Measurements from ENCODE around the gene DNAJB8. TPM values are rescaled to one million over a fixed set of nuclear protein-coding genes. Genes with fewer than 3 reads are reported as not detected.

Gene DNAJB8
- total RNA-seq, 4 donors from 2014 or later = not detected

DNA sequence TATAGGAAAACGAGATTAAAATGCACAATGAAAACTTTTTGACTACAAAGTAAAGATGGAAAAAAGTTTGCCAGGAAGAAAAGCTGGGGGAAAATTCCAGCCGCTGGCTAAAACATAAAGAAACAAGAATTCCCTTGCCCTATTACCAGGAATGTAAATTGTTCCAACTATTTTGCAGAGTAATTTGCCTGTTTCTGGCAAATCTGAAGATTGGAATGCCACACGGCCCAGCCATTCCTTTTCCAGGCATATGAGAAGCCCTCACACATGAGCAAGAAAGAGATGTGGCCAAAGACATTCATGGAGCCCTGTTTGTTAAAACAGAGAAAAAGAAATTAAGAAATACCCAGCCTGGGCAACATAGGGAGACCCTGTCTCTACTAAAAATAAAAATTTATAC lies 34.7 kb upstream of the DNAJB8 start:
- Histone ChIP-seq H3K4me1 (peaks cover 15% of the 10 kb centered on the region), H3K4me3 (no peak overlapping the region), H3K27me3 (peaks cover 75% of the 10 kb centered on the region), H3K9me3 (no peaks in the 10 kb centered on the region), H3K27ac (no peak overlapping the region), H3K36me3 (no peaks in the 10 kb centered on the region)
- no peak for TF ChIP-seq EP300 (IDR thresholded peaks at IDR 0.05)
- TF ChIP-seq CTCF (IDR thresholded peaks at IDR 0.05) = no peak
- TF ChIP-seq POLR2A (IDR thresholded peaks at IDR 0.05) = no peak
- TF ChIP-seq POLR2AphosphoS5 (IDR thresholded peaks at IDR 0.05) = no peak
- DNase-seq (ENCODE audit: low spot score in 2 of 2) = peak in 1 of 2 donors; percentile 13
- WGBS = 77% methylated on average over 3 of the region's 3 CpGs

- Histone ChIP-seq H3K4me3 (no peak overlapping the region), H3K9me3 (no peaks in the 10 kb centered on the region), H3K27ac (no peak overlapping the region), H3K27me3 (peaks cover 79% of the 10 kb centered on the region), H3K4me1 (peaks cover 15% of the 10 kb centered on the region), H3K36me3 (no peaks in the 10 kb centered on the region)
- 77% methylated on average over 4 of the region's 4 CpGs for WGBS
- DNase-seq (ENCODE audit: low spot score in 2 of 2) = peak in 1 of 2 donors; percentile 35
- TF ChIP-seq POLR2AphosphoS5 (IDR thresholded peaks at IDR 0.05) (no peak), CTCF (IDR thresholded peaks at IDR 0.05) (no peak), POLR2A (IDR thresholded peaks at IDR 0.05) (no peak), EP300 (IDR thresholded peaks at IDR 0.05) (no peak)
Measured at GRCh38 chr3:128500556-128500955, 33.9 kb upstream of the DNAJB8 start.

DNA sequence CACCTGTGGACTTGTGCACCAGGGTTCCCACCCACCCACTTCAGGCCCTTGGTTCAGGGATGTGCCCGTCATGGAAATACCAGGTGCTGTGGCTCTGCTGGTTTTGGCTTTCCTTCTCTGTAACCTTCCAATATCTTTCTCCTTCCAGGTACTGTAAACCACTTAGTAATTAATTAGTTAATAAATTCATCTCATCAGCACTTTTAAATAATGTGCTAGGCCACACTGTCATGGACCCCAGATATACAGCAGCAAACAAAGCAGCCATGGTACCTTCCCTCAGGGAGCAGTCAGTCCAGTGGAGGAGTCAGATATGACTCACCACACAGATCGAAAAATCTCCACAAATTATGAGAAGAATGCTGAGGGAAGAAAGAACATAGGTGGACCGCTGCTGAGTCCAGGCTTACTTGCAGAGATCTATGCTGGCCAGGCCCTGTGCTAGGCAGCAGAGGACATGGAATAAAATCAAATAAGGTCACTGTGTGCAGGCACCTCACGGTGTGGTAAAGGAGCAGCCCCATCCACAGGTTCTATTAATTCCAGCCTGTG lies 33.1 kb upstream of the DNAJB8 start:
- H3K27ac ChIP-seq = no peak overlapping the region
- DNase-seq (ENCODE audit: low spot score in 2 of 2) = peak in 1 of 2 donors; percentile 23
- H3K9me3 ChIP-seq = no peaks in the 10 kb centered on the region
- WGBS = 79% methylated on average over 4 of the region's 4 CpGs
- H3K4me1 ChIP-seq = peaks cover 15% of the 10 kb centered on the region
- TF ChIP-seq EP300 (IDR thresholded peaks at IDR 0.05) (no peak), POLR2A (IDR thresholded peaks at IDR 0.05) (no peak), CTCF (IDR thresholded peaks at IDR 0.05) (no peak), POLR2AphosphoS5 (IDR thresholded peaks at IDR 0.05) (no peak)
- H3K4me3 ChIP-seq = no peak overlapping the region
- peaks cover 86% of the 10 kb centered on the region for H3K27me3 ChIP-seq
- H3K36me3 ChIP-seq = no peaks in the 10 kb centered on the region

DNA sequence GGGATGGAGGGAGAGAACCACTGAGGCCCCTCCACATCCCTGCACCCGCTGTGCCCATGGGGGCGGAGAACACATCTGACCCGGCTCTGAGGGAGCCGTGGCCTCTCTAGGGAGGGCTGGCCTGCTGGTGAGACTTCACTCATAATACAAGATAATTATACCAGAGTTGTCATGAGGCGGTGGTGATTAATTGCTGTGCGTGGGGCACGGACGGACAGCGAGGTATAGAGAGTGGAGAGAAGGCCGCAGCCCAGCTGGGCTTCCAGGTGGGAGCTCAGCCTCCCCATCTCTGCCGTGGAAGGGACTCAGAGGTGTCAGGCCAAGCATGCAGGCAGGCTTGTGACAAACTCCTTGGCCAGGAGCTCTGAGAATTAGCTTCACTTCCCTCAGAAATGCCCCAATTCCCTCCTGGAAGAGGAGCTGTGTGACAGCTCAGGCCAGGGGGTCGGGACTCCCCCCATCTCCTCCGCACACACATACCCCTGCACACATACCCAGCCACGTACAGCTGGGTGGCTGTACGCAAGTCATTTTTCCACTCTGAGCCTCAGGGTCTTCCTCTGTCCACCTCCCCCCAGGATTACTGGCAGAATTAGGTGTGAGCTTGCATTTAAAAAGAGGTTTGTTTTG lies 32.3 kb upstream of the DNAJB8 start:
- no peaks in the 10 kb centered on the region for H3K36me3 ChIP-seq
- H3K27ac ChIP-seq = no peak overlapping the region
- H3K27me3 ChIP-seq = peaks cover 88% of the 10 kb centered on the region
- H3K4me3 ChIP-seq = no peak overlapping the region
- H3K4me1 ChIP-seq = peaks cover 15% of the 10 kb centered on the region
- TF ChIP-seq CTCF (IDR thresholded peaks at IDR 0.05) (no peak), POLR2A (IDR thresholded peaks at IDR 0.05) (no peak), EP300 (IDR thresholded peaks at IDR 0.05) (no peak), POLR2AphosphoS5 (IDR thresholded peaks at IDR 0.05) (no peak)
- DNase-seq (ENCODE audit: low spot score in 2 of 2) = peak; percentile 41 to 47
- H3K9me3 ChIP-seq = no peaks in the 10 kb centered on the region
- 65% methylated on average over 6 of the region's 15 CpGs for WGBS

- H3K36me3 ChIP-seq = no peaks in the 10 kb centered on the region
- peak overlapping the region; percentile 57 for H3K4me3 ChIP-seq
- WGBS = 27% methylated on average over 5 of the region's 5 CpGs
- no peaks in the 10 kb centered on the region for H3K9me3 ChIP-seq
- peaks cover 17% of the 10 kb centered on the region for H3K4me1 ChIP-seq
- no peak overlapping the region for H3K27ac ChIP-seq
- TF ChIP-seq POLR2AphosphoS5 (IDR thresholded peaks at IDR 0.05) (no peak), CTCF (IDR thresholded peaks at IDR 0.05) (no peak), EP300 (IDR thresholded peaks at IDR 0.05) (no peak), POLR2A (IDR thresholded peaks at IDR 0.05) (no peak)
- peak; percentile 9 to 28 for DNase-seq (ENCODE audit: low spot score in 2 of 2)
- H3K27me3 ChIP-seq = peaks cover 94% of the 10 kb centered on the region
Measured at GRCh38 chr3:128498127-128498626, 31.5 kb upstream of the DNAJB8 start.
